Esophagus squamous epithelium (tissue), 4 donors: Measurements from ENCODE around the gene ZIC2.

Experiments used
- POLR2A ChIP-seq, 4 donors: fragments of 450-650 bp; IDR thresholded peaks; one replicate each; pipeline ENCODE4 v1.6.1; 2017; ENCODE audit warnings: antibody characterized with exemption in 4 of 4, mild to moderate bottlenecking in 4 of 4, moderate library complexity in 3 of 4
- TF ChIP-seq, protein P1 (sequence below), 6 experiments: fragments of 450-650 bp in 4 of 6; fragments of 200-600 bp in 2 of 6; sonication (generic) in 2 of 6; IDR thresholded peaks; one replicate each; pipeline ENCODE4 v1.5.1; 2016 to 2019; ENCODE audit warnings: antibody characterized with exemption in 6 of 6, mild to moderate bottlenecking in 4 of 6, moderate library complexity in 4 of 6

DNA sequence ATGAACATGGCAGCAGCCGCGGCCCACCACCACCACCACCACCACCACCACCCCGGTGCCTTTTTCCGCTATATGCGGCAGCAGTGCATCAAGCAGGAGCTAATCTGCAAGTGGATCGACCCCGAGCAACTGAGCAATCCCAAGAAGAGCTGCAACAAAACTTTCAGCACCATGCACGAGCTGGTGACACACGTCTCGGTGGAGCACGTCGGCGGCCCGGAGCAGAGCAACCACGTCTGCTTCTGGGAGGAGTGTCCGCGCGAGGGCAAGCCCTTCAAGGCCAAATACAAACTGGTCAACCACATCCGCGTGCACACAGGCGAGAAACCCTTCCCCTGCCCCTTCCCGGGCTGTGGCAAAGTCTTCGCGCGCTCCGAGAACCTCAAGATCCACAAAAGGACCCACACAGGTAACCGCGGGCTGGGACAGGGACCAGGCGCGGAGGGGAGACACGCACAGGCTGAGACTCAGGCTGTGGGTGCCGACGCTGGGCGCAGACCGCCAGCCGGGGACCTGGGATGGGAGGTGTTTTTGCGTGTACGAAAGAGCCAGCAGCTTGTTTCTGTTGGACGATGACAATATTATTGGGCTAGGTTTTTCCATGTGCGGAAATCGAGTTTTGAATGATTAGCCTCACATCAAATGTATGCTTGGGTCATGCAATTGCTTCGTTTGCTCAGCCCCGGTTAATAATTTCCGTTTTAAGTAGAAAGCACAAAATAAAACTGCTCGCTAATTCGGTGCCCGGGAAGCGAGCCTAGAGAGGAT, 1.3 kb downstream of the ZIC2 start:
- TF ChIP-seq, protein P1, sequence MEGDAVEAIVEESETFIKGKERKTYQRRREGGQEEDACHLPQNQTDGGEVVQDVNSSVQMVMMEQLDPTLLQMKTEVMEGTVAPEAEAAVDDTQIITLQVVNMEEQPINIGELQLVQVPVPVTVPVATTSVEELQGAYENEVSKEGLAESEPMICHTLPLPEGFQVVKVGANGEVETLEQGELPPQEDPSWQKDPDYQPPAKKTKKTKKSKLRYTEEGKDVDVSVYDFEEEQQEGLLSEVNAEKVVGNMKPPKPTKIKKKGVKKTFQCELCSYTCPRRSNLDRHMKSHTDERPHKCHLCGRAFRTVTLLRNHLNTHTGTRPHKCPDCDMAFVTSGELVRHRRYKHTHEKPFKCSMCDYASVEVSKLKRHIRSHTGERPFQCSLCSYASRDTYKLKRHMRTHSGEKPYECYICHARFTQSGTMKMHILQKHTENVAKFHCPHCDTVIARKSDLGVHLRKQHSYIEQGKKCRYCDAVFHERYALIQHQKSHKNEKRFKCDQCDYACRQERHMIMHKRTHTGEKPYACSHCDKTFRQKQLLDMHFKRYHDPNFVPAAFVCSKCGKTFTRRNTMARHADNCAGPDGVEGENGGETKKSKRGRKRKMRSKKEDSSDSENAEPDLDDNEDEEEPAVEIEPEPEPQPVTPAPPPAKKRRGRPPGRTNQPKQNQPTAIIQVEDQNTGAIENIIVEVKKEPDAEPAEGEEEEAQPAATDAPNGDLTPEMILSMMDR (IDR thresholded peaks at IDR 0.05): no peak
- TF ChIP-seq POLR2A (IDR thresholded peaks at IDR 0.05): no peak
